Thyroid gland (tissue), 4 donors: ENCODE data around the gene ING5.

Experiments
- CTCF ChIP-seq, 6 experiments: fragments of 200-600 bp in 3 of 6; fragments of 450-650 bp in 3 of 6; sonication (generic) in 3 of 6; IDR thresholded peaks; one replicate each; pipeline ENCODE4 v1.5.1; 2016 to 2019; ENCODE audit warnings: antibody characterized with exemption in 6 of 6, mild to moderate bottlenecking in 2 of 6, inconsistent platforms in 1 of 6, moderate library complexity in 1 of 6
- POLR2A ChIP-seq, 2 donors: fragments of 450-650 bp; IDR thresholded peaks; one replicate each; pipeline ENCODE4 v1.6.1; 2017; ENCODE audit warnings: antibody characterized with exemption in 2 of 2, mild to moderate bottlenecking in 2 of 2, moderate library complexity in 1 of 2

GRCh38 chr2:241719093-241719492, 17.3 kb downstream of the ING5 start:
- TF ChIP-seq CTCF (IDR thresholded peaks at IDR 0.05) (no peak), POLR2A (IDR thresholded peaks at IDR 0.05) (no peak)
